WTC11 (cell line): ENCODE results near the gene BEX4.

ENCODE experiments used
- CTCF ChIP-seq: fragments of 200-600 bp; IDR thresholded peaks from 2 replicates; pipeline ENCODE4 v1.8.0; 2022; ENCODE audit warnings: antibody characterized with exemption
- ESRRA ChIP-seq: sonication (generic); formaldehyde crosslinking; IDR thresholded peaks from 2 replicates; pipeline ENCODE4 v1.8.1; 2022; ENCODE audit warnings: mild to moderate bottlenecking, missing genetic modification reagents, borderline replicate concordance
- NFYB ChIP-seq: sonication (generic); formaldehyde crosslinking; conservative IDR thresholded peaks from 2 replicates; pipeline ENCODE4 v1.8.0; 2022; ENCODE audit warnings: low read depth, missing genetic modification reagents

GRCh38 chrX:103212749-103213457, 2.0 kb upstream of the BEX4 start:
- TF ChIP-seq CTCF: no peak
- no peak for TF ChIP-seq NFYB (CRISPR knock-in tag)
- TF ChIP-seq ESRRA (CRISPR knock-in tag): no peak
